Upper lobe of left lung (tissue), 4 donors: Measurements from ENCODE around the gene MT1H.

Source experiments
- CTCF ChIP-seq, 6 experiments: fragments of 450-650 bp in 4 of 6; fragments of 200-600 bp in 2 of 6; sonication (generic) in 2 of 6; IDR thresholded peaks; one replicate each; pipeline ENCODE4 v1.5.1; 2016 to 2019; ENCODE audit warnings: antibody characterized with exemption in 6 of 6
- EP300 ChIP-seq, 4 donors: sonication (generic); formaldehyde crosslinking; IDR thresholded peaks; one replicate each; pipeline ENCODE4 v1.5.1; 2017; ENCODE audit warnings: antibody characterized with exemption in 4 of 4, control low read depth in 2 of 4
- POLR2A ChIP-seq, 4 donors: fragments of 450-650 bp; IDR thresholded peaks; one replicate each; pipeline ENCODE4 v1.5.1; 2016 to 2017; ENCODE audit warnings: antibody characterized with exemption in 4 of 4, mild to moderate bottlenecking in 2 of 4
- POLR2AphosphoS5 ChIP-seq, 2 donors: sonication (generic); formaldehyde crosslinking; IDR thresholded peaks; one replicate each; pipeline ENCODE4 v1.5.1; 2017; ENCODE audit warnings: antibody characterized with exemption in 2 of 2

DNA sequence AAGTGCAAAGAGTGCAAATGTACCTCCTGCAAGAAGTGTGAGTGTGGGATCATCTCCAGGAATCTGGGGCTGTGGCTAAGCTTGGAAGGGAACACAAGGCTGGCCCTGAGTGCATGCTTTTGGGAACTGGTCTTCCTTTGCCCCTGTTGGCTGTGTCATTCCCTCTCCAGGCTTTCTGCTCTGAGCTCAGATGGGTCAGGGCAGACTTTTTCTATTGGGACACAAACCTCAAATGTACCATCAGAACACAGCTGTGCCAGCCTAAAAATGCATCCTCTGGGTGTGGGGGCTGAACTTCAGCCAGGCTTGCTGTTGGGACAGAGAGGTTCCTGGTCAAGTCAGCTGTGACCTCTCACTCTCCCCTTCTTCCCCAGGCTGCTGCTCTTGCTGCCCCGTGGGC is 17.0 kb upstream of the MT1H start:
- TF ChIP-seq POLR2A (IDR thresholded peaks at IDR 0.05) (no peak), CTCF (IDR thresholded peaks at IDR 0.05) (no peak), POLR2AphosphoS5 (IDR thresholded peaks at IDR 0.05) (no peak), EP300 (IDR thresholded peaks at IDR 0.05) (no peak)
